Suprapubic skin (tissue), 4 donors: ENCODE data around the gene CDK19.
A peak's percentile ranks its signal among the peaks of the same experiment; 100 is the strongest.

Source experiments
- CTCF ChIP-seq, 2 donors: fragments of 200-600 bp in 1 of 2; fragments of 450-650 bp in 1 of 2; sonication (generic) in 1 of 2; IDR thresholded peaks; one replicate each; pipeline ENCODE4 v1.5.1; 2016 to 2019; ENCODE audit warnings: antibody characterized with exemption in 2 of 2, mild to moderate bottlenecking in 1 of 2, moderate library complexity in 1 of 2
- EP300 ChIP-seq: sonication (generic); formaldehyde crosslinking; IDR thresholded peaks from one replicate; pipeline ENCODE4 v1.6.1; 2017; ENCODE audit warnings: antibody characterized with exemption
- POLR2A ChIP-seq, 2 donors: fragments of 450-650 bp; IDR thresholded peaks; one replicate each; pipeline ENCODE4 v1.6.1; 2017; ENCODE audit warnings: antibody characterized with exemption in 2 of 2, mild to moderate bottlenecking in 2 of 2, moderate library complexity in 2 of 2
- POLR2AphosphoS5 ChIP-seq, 3 donors: sonication (generic); formaldehyde crosslinking; IDR thresholded peaks; one replicate each; pipeline ENCODE4 v1.6.1; 2017; ENCODE audit warnings: antibody characterized with exemption in 3 of 3

GRCh38 chr6:110815411-110816409, at the start of gene CDK19:
- peak in 2 of 3 donors; percentile 43 to 87 for TF ChIP-seq POLR2AphosphoS5 (IDR thresholded peaks at IDR 0.05)
- peak; percentile 6 to 66 for TF ChIP-seq POLR2A (IDR thresholded peaks at IDR 0.05)
- no peak for TF ChIP-seq CTCF (IDR thresholded peaks at IDR 0.05)
- TF ChIP-seq EP300, result no peak
